GM12873 (cell line): ENCODE measurements around the gene IMPG2.
A peak's percentile ranks its signal among the peaks of the same experiment; 100 is the strongest.

ENCODE experiments used
- CTCF ChIP-seq: IDR thresholded peaks from 2 replicates; pipeline ENCODE4 v1.5.1; 2012; ENCODE audit warnings: low read depth, mild to moderate bottlenecking, moderate library complexity, low read length, control low read depth; ENCODE audit not compliant: insufficient read depth; ENCODE audit errors: missing control alignments

Gene IMPG2

GRCh38 chr3:101216710-101217465, 103.5 kb downstream of the IMPG2 start:
- TF ChIP-seq CTCF: no peak

GRCh38 chr3:101212730-101213129, 107.6 kb downstream of the IMPG2 start:
- no peak for TF ChIP-seq CTCF

DNA sequence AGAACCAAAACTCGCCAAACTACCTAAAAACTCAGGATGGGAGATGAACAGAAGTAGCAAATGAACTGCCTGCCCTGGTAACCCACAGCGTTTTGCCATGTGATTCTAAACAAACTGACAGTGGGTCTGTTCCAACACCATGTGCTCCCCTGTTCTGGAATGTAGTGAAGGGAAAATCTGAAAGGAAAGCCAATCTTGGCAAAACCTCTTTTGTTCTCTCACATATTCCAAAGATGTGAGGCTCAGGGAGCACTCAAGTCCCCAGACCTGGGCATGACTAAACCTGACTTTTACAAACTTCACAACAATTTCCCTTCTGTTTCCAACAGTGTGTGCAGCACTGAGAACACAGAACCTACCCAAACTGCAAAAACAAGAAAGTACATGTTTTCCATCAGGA, 116.1 kb downstream of the IMPG2 start:
- TF ChIP-seq CTCF: no peak

- no peak for TF ChIP-seq CTCF
Measured at GRCh38 chr3:101203411-101203810, 117.0 kb downstream of the IMPG2 start.

DNA sequence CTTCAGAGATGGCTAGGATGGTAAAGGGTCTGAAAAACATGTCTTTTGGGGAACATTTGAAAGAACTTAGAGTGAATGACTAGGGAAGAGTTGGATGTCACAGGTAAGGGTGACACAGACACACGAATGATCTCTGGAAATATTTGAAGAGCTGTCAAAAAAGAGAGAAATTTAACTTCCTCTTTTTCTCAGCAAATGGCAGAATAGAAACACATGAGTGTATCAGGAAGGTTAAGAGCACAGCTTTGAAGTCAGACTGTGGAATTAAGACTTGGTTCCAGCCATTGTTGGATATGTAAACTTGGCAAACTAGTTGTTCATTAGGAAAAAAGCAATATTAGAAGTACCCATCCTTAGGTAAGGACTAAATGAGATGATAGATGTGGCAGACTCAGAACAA, 117.7 kb downstream of the IMPG2 start:
- no peak for TF ChIP-seq CTCF

- TF ChIP-seq CTCF: no peak
Measured at GRCh38 chr3:101200461-101200860, 119.9 kb downstream of the IMPG2 start.

DNA sequence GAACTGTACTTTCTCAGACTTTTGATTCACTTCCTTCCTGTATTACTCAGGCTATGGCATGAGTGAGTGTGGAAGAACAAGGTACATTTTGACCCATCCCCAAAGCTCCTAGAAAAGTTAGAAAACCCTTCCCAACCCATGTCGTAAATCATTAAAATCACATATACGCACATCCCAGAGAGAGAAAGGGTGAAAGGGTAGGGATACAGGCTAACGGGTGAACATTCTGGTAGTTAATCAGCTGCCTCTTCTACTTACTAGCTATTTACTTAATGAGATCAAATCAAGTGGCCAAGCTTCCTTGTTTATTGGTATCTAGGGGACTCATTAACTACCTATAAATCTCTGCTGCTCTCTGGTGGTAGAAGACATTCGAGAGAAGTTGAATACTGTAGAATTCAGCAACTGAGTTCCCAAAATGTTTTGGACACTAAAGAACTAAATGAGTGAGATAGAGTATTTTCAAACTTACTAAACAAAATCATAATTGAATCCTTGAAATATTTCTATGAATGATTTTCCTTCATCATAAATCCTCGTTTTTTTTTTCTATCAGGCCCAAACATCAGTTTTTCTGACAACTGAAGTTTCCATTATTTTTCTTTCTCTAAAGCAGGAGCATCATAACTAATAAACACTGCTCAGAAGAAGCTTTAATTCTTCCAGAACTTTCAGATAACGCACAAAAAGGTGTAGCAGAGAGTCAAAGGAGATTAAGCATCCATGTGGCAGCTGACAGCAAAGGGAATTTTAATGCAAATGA, 124.2 kb downstream of the IMPG2 start:
- TF ChIP-seq CTCF: peak; percentile 35
